ENCODE measurements around the gene KLK7. TPM values are rescaled to one million over a fixed set of nuclear protein-coding genes. Genes with fewer than 3 reads are reported as not detected.
"Not testable (repeated sequence)": the region's sequence is repeated elsewhere in the genome, so short reads cannot be mapped to it uniquely, and the experiment has no call there.

KLK7 gene
- total RNA-seq, 4 donors from 2014 or later = 48.3 to 418 (median 218) TPM

DNA sequence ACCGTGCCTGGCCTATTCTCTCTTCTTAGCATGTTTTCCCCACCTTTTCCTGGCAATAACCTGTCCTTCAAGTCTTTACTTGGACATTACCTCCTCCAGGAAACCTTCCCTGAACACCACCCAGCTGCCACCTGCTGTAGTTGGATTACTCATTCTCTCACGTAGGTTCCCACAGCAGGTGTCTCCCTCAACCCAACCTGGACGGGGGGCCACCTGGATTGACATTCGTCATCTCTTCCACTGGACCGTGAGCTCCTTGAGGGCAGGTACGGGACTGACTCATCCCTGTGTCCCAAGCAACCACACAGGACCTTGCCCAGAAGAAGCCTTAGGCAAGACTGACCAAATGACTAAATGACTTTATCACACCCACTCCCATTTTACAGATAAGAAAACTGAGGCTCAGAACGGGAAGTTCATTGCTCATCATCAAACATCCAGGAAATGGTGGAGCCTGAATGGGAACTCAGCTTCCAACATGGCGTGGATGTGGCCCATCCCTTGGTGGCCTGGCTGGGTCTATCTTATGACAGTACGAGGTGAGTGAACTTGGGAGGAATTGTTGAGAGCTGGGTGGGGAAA, 10.8 kb downstream of the KLK7 start:
- Histone ChIP-seq H3K36me3 (no peaks in the 10 kb centered on the region), H3K27me3 (peaks cover 22% of the 10 kb centered on the region), H3K27ac (no peak overlapping the region), H3K9me3 (no peaks in the 10 kb centered on the region), H3K4me1 (peaks cover 17% of the 10 kb centered on the region), H3K4me3 (no peak overlapping the region)
- 68% methylated on average over 9 of the region's 9 CpGs for WGBS
- DNase-seq (ENCODE audit: low spot score in 2 of 2) = no peak
- TF ChIP-seq POLR2AphosphoS5 (IDR thresholded peaks at IDR 0.05) = no peak
- no peak for TF ChIP-seq POLR2A (IDR thresholded peaks at IDR 0.05)
- TF ChIP-seq, protein P1, sequence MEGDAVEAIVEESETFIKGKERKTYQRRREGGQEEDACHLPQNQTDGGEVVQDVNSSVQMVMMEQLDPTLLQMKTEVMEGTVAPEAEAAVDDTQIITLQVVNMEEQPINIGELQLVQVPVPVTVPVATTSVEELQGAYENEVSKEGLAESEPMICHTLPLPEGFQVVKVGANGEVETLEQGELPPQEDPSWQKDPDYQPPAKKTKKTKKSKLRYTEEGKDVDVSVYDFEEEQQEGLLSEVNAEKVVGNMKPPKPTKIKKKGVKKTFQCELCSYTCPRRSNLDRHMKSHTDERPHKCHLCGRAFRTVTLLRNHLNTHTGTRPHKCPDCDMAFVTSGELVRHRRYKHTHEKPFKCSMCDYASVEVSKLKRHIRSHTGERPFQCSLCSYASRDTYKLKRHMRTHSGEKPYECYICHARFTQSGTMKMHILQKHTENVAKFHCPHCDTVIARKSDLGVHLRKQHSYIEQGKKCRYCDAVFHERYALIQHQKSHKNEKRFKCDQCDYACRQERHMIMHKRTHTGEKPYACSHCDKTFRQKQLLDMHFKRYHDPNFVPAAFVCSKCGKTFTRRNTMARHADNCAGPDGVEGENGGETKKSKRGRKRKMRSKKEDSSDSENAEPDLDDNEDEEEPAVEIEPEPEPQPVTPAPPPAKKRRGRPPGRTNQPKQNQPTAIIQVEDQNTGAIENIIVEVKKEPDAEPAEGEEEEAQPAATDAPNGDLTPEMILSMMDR (IDR thresholded peaks at IDR 0.05) = no peak
- TF ChIP-seq EP300 (IDR thresholded peaks at IDR 0.05) = no peak

DNA sequence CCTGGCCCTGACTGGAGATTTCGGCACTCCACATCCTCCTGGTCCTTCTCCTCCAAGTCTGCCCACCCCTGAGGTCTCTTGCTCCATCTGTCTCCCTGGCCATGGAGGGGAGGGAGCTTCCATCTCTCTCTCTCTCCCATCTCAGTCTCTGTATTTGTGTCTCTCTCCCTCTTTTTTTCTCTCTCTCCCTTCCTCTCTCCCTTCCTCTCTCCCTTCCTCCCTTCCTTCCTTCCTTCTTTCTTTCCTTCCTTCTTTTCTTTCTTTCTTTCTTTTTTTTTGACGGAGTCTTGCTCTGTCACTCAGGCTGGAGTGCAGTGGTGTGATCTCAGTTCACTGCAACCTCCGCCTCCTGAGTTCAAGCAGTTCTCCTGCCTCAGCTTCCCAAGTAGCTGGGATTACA, 13.9 kb downstream of the KLK7 start:
- H3K9me3 ChIP-seq = not testable (repeated sequence)
- H3K4me1 ChIP-seq = peaks cover 11% of the 10 kb centered on the region

DNA sequence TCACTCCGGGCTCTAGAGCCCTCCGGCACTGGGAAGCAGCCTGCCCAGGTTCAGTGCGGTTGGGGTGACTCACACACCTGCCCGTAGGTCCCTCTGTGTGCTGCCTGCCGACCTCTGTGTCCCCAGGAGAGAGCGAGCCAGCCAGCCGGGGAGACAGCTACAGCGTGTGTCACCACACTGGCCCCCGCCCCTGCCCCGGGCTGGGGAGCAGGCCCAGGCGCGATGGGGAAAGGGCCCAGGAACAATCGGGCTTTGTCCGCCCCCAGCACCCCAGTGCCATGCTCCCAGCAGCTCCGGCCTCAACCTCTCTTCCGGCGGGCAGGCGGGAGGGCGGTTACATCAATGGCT, 14.3 kb downstream of the KLK7 start, which contains the start of gene KLK6:
KLK6 (minus strand) TSS at position 179 of the 348 bp plus-strand sequence. CDS start 1,487 bp downstream, outside the sequence.
- TF ChIP-seq EP300 (IDR thresholded peaks at IDR 0.05) (no peak), POLR2A (IDR thresholded peaks at IDR 0.05) (no peak), POLR2AphosphoS5 (IDR thresholded peaks at IDR 0.05) (no peak)
- TF ChIP-seq, protein P1 (IDR thresholded peaks at IDR 0.05) = no peak
- peaks cover 30% of the 10 kb centered on the region for H3K27me3 ChIP-seq
- H3K4me1 ChIP-seq = peaks cover 11% of the 10 kb centered on the region
- H3K36me3 ChIP-seq = no peaks in the 10 kb centered on the region
- 18% methylated on average over 10 of the region's 19 CpGs for WGBS
- H3K27ac ChIP-seq = no peak within 1 kb of the TSS
- H3K4me3 ChIP-seq = no peak within 1 kb of the TSS
- no peaks in the 10 kb centered on the region for H3K9me3 ChIP-seq
- DNase-seq (ENCODE audit: low spot score in 2 of 2) = no peak

More for the DNA sequence above, 13.9 kb downstream of the KLK7 start:
- peaks cover 28% of the 10 kb centered on the region for H3K27me3 ChIP-seq
- not testable (repeated sequence) for H3K27ac ChIP-seq; H3K4me3 ChIP-seq; H3K36me3 ChIP-seq; DNase-seq (ENCODE audit: low spot score in 2 of 2)
- WGBS = 66% methylated on average over 3 of the region's 3 CpGs

DNA sequence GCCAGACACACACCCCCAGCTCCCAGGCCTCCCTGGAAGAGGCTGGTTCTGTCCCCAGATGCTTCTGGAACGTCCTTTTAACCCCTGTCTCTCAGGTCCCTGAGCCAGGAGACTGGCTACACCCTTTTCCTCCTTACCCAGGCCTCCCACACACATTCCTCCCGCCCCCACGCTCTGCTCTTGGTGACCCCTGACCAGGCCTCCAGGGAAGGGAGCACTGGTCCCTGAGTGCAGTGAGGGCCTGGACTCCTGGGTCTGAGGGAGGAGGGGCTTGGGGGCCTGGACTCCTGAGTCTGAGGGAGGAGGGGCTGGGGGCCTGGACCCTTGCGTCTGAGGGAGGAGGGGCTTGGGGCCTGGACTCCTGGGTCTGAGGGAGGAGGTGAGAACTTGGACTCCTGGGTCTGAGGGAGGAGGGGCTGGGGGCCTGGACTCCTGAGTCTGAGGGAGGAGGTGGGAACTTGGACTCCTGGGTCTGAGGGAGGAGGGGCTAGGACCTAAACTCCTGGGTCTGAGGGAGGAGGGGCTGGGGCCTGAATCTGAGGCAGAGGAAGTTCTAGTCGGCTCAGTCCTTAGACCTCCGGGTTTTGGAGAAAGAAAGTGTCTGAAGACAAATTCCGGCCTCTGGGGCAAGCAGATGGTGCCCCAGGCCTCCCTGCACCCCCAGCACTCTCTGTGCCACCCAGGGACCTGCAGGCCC, 14.9 kb downstream of the KLK7 start:
- no peak overlapping the region for H3K4me3 ChIP-seq
- no peak overlapping the region for H3K27ac ChIP-seq
- peaks cover 30% of the 10 kb centered on the region for H3K27me3 ChIP-seq
- H3K4me1 ChIP-seq = peaks cover 11% of the 10 kb centered on the region
- no peak for DNase-seq (ENCODE audit: low spot score in 2 of 2)
- WGBS = 42% methylated on average over 5 of the region's 7 CpGs
- TF ChIP-seq, protein P1 (IDR thresholded peaks at IDR 0.05) = no peak
- TF ChIP-seq EP300 (IDR thresholded peaks at IDR 0.05) (no peak), POLR2A (IDR thresholded peaks at IDR 0.05) (no peak), POLR2AphosphoS5 (IDR thresholded peaks at IDR 0.05) (no peak)
- H3K36me3 ChIP-seq = no peaks in the 10 kb centered on the region
- H3K9me3 ChIP-seq = no peaks in the 10 kb centered on the region

DNA sequence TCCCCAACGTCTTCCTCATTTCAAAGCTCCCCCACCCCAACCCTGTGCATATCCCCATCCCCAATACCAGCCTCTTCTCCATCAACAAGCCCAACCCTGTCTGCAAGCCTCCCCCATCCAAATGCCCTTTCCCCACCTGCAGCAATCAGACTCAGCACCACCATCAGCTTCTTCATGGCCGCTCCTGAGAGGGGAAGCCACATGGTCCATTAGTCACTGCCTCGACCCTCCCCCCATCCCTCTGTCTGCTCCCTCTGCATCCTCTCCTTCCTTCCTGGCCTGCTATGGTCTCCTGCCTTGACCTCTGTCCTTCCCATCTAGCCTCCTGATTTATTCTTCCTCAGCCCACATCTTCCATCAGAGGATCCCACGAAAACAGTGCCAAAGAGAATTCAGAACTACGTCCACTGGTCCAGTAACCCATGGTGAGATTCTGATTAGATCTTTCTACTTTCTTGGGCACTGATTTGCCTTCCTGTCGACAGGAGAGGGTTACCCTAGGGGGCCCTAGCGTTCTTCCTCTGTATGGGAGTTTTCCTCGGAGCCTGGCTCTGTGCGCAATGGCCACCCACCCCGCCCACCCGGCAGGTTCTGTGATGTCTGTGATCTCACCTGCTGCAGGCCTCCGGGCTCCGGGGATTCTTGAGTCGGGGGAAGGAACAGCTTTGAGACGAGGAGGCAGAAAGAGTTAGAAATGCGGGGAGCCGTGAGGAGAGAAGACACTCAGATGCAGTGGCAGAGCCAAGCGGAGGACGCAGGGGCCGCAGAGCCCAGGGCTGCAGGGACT, 15.6 kb downstream of the KLK7 start:
- DNase-seq (ENCODE audit: low spot score in 2 of 2) = no peak
- Histone ChIP-seq H3K27ac (no peak overlapping the region), H3K36me3 (no peaks in the 10 kb centered on the region), H3K4me3 (no peak overlapping the region), H3K27me3 (peaks cover 30% of the 10 kb centered on the region), H3K9me3 (no peaks in the 10 kb centered on the region), H3K4me1 (peaks cover 11% of the 10 kb centered on the region)
- WGBS = 67% methylated on average over 19 of the region's 20 CpGs
- TF ChIP-seq POLR2AphosphoS5 (IDR thresholded peaks at IDR 0.05) = no peak
- TF ChIP-seq EP300 (IDR thresholded peaks at IDR 0.05) = no peak
- TF ChIP-seq, protein P1 (IDR thresholded peaks at IDR 0.05) = no peak

All from suprapubic skin (tissue), 4 donors.